A673 (cell line): ENCODE results near the gene KLHL1. TPM values are rescaled to one million over a fixed set of nuclear protein-coding genes. Genes with fewer than 3 reads are reported as not detected.

Experiments
- BruUV-seq: library from RNA; stranded (reverse); fragments of 400-500 nt; replicated peaks from 2 replicates; lab custom pipeline; 2021; lab: Mats Ljungman, UMichigan
- CTCF ChIA-PET: fragments of 300-600 bp; sonication (Branson Sonifier 250); formaldehyde crosslinking; loops from one replicate; lab custom pipeline; 2022; ENCODE audit warnings: antibody characterized with exemption; lab: Charles Lee
- POLR2A ChIA-PET: fragments of 300-600 bp; sonication (Branson Sonifier 250); formaldehyde crosslinking; loops from one replicate; lab custom pipeline; 2022; ENCODE audit warnings: antibody characterized with exemption; ENCODE audit not compliant: low non-redundant PET; lab: Charles Lee
- DNase-seq: peaks from one replicate; pipeline ENCODE4 v3.0.0-alpha.2; 2015; ENCODE audit warnings: low spot score
- H3K27ac ChIP-seq: fragments of 200-600 bp; sonication (generic); 2 replicates; pipeline ENCODE4 v1.5.1; 2016; ENCODE audit warnings: mixed run types, low read depth, mild to moderate bottlenecking, mixed read lengths, antibody characterized with exemption, low read length; ENCODE audit not compliant: poor library complexity, severe bottlenecking
- H3K27me3 ChIP-seq: fragments of 200-600 bp; sonication (generic); replicated peaks from 2 replicates; pipeline ENCODE4 v1.6.1; 2017; ENCODE audit warnings: mixed run types, low read depth, mild to moderate bottlenecking, mixed read lengths, antibody characterized with exemption, low read length; ENCODE audit not compliant: insufficient read depth, poor library complexity
- H3K36me3 ChIP-seq: fragments of 200-600 bp; sonication (generic); 2 replicates; pipeline ENCODE4 v1.6.1; 2016; ENCODE audit warnings: mixed run types, mild to moderate bottlenecking, mixed read lengths, antibody characterized with exemption, low read length; ENCODE audit not compliant: insufficient read depth, poor library complexity, severe bottlenecking
- H3K4me1 ChIP-seq: fragments of 200-600 bp; sonication (generic); 2 replicates; pipeline ENCODE4 v1.6.1; 2017; ENCODE audit warnings: mixed run types, mild to moderate bottlenecking, mixed read lengths, antibody characterized with exemption, low read length; ENCODE audit not compliant: insufficient read depth, poor library complexity, severe bottlenecking
- H3K4me3 ChIP-seq: fragments of 200-600 bp; sonication (generic); 2 replicates; pipeline ENCODE4 v1.5.1; 2016; ENCODE audit warnings: low read depth, mixed run types, mild to moderate bottlenecking, mixed read lengths, low read length; ENCODE audit not compliant: poor library complexity, severe bottlenecking
- H3K9me3 ChIP-seq: fragments of 200-600 bp; sonication (generic); 2 replicates; pipeline ENCODE4 v1.6.1; 2016; ENCODE audit warnings: mixed run types, low read depth, mild to moderate bottlenecking, mixed read lengths, antibody characterized with exemption, low read length; ENCODE audit not compliant: poor library complexity, severe bottlenecking
- CTCF ChIP-seq: fragments of 300-800, 200-600 bp; sonication (generic); conservative IDR thresholded peaks from 2 replicates; pipeline ENCODE4 v1.5.1; 2017; ENCODE audit warnings: low read depth, mild to moderate bottlenecking, antibody characterized with exemption, low read length, moderate library complexity, mixed read lengths
- EZH2 ChIP-seq: fragments of 200-600 bp; sonication (generic); IDR thresholded peaks from 2 replicates; pipeline ENCODE4 v1.6.1; 2017; ENCODE audit warnings: borderline replicate concordance, low read depth, mild to moderate bottlenecking, mixed read lengths, antibody characterized with exemption, low read length; ENCODE audit not compliant: poor library complexity, severe bottlenecking
- intact Hi-C: fragments of 100-400 bp; cut with micrococcal nuclease; formaldehyde crosslinking; loops from one replicate; pipeline ENCODE4 v1.10.0; 2022; ENCODE audit not compliant: unreplicated experiment
- total RNA-seq: library from RNA; stranded (reverse); gene quantifications from 2 replicates; pipeline ENCODE4 v1.2.3, GENCODE V29; 2021

KLHL1 gene
- total RNA-seq, 1 experiment from 2014 or later: not detected

- intact Hi-C loops: no loop called here
- Histone ChIP-seq H3K9me3 (no peaks in the 10 kb centered on the region), H3K36me3 (no peaks in the 10 kb centered on the region), H3K4me3 (no peak overlapping the region), H3K4me1 (no peaks in the 10 kb centered on the region), H3K27ac (no peak overlapping the region), H3K27me3 (no peaks in the 10 kb centered on the region)
- CTCF ChIA-PET: no interaction called here
- no peak for DNase-seq
- no TSS peak for BruUV-seq
- no peak for TF ChIP-seq CTCF
- TF ChIP-seq EZH2: no peak
- POLR2A ChIA-PET: no interaction called here
Measured at GRCh38 chr13:69903081-69903480, 205.2 kb downstream of the KLHL1 start.

- BruUV-seq: no TSS peak
- POLR2A ChIA-PET: no interaction called here
- intact Hi-C loops: no loop called here
Measured at GRCh38 chr13:69882451-69882850, 225.8 kb downstream of the KLHL1 start.

GRCh38 chr13:69879936-69880335 is 228.3 kb downstream of the KLHL1 start:
- intact Hi-C loops: no loop called here
- Histone ChIP-seq H3K27ac (no peak overlapping the region), H3K27me3 (no peaks in the 10 kb centered on the region), H3K4me1 (no peaks in the 10 kb centered on the region), H3K9me3 (no peaks in the 10 kb centered on the region), H3K4me3 (no peak overlapping the region), H3K36me3 (no peaks in the 10 kb centered on the region)
- no TSS peak for BruUV-seq
- ChIA-PET CTCF (no interaction called here), POLR2A (no interaction called here)
- no peak for DNase-seq
- no peak for TF ChIP-seq CTCF
- no peak for TF ChIP-seq EZH2

More at GRCh38 chr13:69882451-69882850, 225.8 kb downstream of the KLHL1 start:
- Histone ChIP-seq H3K4me1 (no peaks in the 10 kb centered on the region), H3K27me3 (no peaks in the 10 kb centered on the region), H3K36me3 (no peaks in the 10 kb centered on the region), H3K4me3 (no peak overlapping the region), H3K9me3 (no peaks in the 10 kb centered on the region), H3K27ac (no peak overlapping the region)
- no peak for DNase-seq
- TF ChIP-seq EZH2: no peak
- no peak for TF ChIP-seq CTCF
- CTCF ChIA-PET: no interaction called here
